Stimulated activated CD8-positive, alpha-beta memory T cell treated with anti-CD3 and anti-CD28 coated beads, Interleukin-7, amount 100 ng/mL, for 4 hours (primary cell): ENCODE data around the gene GNB4.

Experiments
- DNase-seq, 2 donors: peaks; one replicate each; pipeline ENCODE4 v3.0.0-alpha.2; 2020; ENCODE audit warnings: low read depth in 2 of 2

GNB4 gene

DNA sequence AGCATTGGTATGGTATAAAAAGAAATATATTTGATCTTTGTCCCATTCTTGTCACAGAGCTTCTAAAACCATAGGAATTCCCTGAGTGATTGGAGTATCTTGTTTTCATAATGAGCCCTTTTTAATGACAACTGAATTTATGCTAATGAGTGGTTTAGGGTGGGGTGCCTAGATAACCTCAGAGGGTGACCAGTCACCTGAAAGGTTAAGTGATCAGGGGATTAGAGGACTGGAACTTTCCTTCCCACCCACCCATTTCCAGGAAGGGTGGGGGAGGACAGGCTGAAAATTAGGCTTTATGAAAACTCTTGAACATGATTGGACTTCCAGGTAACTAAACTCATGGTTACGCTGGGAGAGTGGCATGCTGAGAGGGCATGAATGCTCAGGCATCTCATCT is 95.3 kb downstream of the GNB4 start:
- no peak for DNase-seq

DNA sequence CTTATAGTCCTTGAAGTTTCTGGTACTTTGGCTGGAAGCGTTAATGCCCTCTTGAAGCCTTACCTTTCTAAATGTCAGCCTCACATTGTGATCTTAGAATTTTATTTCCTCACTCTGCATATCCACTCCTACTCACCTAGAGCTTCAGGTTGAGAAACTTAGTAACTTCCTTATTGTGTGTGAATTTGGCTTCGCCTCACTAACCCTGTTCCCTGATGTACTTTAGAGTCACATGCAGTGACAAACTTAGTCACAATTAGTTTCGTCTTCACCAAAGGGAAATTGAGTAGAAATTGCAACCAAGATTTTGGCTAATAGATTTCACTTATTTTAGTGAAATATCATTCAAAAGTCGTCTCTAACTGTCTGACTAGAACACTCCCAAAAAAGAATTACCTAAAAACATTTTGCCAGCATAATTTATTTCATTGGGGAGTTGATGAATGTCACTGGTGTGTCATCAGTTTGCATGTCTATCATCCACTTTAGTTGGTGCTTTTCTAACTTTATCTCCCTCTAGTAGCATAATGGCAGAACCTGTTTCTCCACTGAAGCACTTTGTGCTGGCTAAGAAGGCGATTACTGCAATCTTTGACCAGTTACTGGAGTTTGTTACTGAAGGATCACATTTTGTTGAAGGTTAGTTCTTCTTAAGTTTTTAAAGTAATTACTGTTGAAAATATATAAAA is 102.8 kb downstream of the GNB4 start:
- DNase-seq, result no peak

DNA sequence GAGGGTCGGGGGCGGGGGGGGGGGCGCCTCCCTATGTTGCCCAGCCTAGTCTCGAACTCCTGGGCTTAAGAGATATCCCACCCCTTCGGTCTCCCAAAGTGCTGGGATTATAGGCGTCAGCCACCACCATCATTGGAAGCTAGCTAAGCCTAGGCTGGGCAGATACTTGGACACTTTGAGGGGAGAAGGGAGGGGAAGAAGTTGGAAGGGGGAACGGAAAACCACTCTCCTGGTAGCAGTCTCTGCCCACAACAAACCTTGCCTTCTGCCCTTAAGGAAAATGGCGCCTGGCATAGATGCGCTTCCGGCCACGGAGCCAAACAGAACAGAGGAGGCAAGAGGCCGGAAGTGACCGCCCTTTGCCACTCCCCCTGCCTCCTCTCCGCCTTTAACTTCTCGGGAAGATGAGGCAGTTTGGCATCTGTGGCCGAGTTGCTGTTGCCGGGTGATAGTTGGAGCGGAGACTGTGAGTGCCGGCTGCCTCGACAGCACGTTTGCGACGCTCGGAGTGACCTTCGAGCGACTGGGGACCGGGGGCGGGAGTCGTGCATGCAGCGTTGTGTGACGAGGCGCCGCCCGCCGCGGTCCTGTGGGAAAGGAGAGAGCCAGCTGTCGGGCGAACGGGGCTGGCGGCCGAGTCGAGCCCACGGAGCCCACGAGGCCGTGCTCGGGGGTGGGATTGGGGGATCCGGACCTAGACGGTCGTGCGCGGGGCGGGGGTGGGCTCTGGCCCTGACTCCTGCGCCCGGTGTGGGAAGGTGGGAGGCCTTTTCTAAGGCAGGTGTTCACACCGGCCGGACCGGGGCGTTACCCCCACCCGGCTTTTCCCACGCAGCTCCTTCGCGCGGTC is 103.7 kb downstream of the GNB4 start, which contains the start of gene MFN1:
Gene MFN1 (plus strand): TSS at position 365 of the 850 bp plus-strand sequence. CDS start 1,143 bp downstream, outside the sequence.
- peak; percentile 83 to 87 for DNase-seq
